Measurements from ENCODE around the gene KIAA1671. TPM values are rescaled to one million over a fixed set of nuclear protein-coding genes. Genes with fewer than 3 reads are reported as not detected.

KIAA1671 gene
- total and polyA plus RNA-seq, 2 donors (not counting 1 experiment from before 2014, with no cell fraction given), result 0.01 to 0.02 TPM

DNA sequence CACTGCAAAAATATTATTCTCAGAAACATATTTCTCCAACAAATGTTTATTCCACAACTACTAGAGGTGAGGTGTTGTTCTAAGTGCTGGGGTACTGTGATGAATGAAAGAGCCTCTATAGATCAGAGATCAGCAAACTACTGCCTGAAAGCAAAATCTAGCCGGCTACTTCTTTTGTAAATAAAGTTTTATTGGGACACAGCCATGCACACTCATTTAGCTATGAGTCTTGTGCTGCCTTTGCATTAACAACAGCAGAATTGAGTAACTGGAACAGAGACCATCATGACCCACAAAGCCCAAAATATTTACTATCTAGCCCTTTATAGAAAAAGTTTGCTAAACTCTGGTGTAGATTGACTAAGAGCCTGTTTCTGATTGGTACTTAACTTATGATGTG, 210.0 kb downstream of the KIAA1671 start:
- Histone ChIP-seq H2AFZ (ENCODE audit: insufficient read depth, low read depth, low read length, poor library complexity, severe bottlenecking) (no peak overlapping the region), H3K79me2 (ENCODE audit: control insufficient read depth, insufficient read depth, low read length) (no peaks in the 10 kb centered on the region), H3K27me3 (replicated peaks in 1 of 4; ENCODE audit: control extremely low read depth in 1 of 4, control insufficient read depth in 3 of 4, insufficient read depth in 4 of 4, low read length in 3 of 4) (no peaks in the 10 kb centered on the region), H3K36me3 (replicated peaks in 1 of 2; ENCODE audit: control extremely low read depth in 1 of 2, control insufficient read depth in 1 of 2, extremely low read depth in 1 of 2, insufficient read depth in 2 of 2, low read length in 1 of 2) (no peaks in the 10 kb centered on the region), H3K27ac (ENCODE audit: low read length in 2 of 2) (no peak overlapping the region), H3K4me3 (ENCODE audit: control extremely low read depth in 1 of 5, extremely low read depth in 1 of 5, insufficient read depth in 1 of 5, low read depth in 2 of 5, low read length in 4 of 5) (no peak overlapping the region), H3K9ac (ENCODE audit: low read length) (no peak overlapping the region), H3K4me1 (ENCODE audit: control insufficient read depth in 2 of 2, insufficient read depth in 2 of 2, low read length in 2 of 2) (no peaks in the 10 kb centered on the region), H3K4me2 (replicated peaks; ENCODE audit: low read depth, low read length, poor library complexity, severe bottlenecking) (no peak overlapping the region), H4K20me1 (ENCODE audit: control insufficient read depth, insufficient read depth, low read length, poor library complexity, severe bottlenecking) (no peaks in the 10 kb centered on the region), H3K9me3 (ENCODE audit: control extremely low read depth in 1 of 3, control insufficient read depth in 2 of 3, insufficient read depth in 1 of 3, low read length in 2 of 3) (no peaks in the 10 kb centered on the region)
- Mint-ChIP-seq H3K27ac (no peak overlapping the region), H3K4me3 (no peak overlapping the region), H3K4me1 (no peaks in the 10 kb centered on the region), H3K27me3 (peaks cover 6% of the 10 kb centered on the region), H3K9me3 (ENCODE audit: insufficient read depth) (no peaks in the 10 kb centered on the region)
- POLR2A ChIA-PET, result no interaction called here
- ATAC-seq (ENCODE audit: low read depth) (no peak), DNase-seq (no peak)
- CTCF ChIA-PET, result no interaction called here
- intact Hi-C loops (cut with micrococcal nuclease), result no loop called here
- no CpG with 5 or more reads among the region's 1 CpG for WGBS (ENCODE audit: insufficient coverage)
- no peak for TF ChIP-seq EZH2 (IDR thresholded peaks at IDR 0.05; ENCODE audit: borderline replicate concordance, insufficient read depth, low read depth, low read length, poor library complexity, severe bottlenecking)
- TF ChIP-seq, protein P1, sequence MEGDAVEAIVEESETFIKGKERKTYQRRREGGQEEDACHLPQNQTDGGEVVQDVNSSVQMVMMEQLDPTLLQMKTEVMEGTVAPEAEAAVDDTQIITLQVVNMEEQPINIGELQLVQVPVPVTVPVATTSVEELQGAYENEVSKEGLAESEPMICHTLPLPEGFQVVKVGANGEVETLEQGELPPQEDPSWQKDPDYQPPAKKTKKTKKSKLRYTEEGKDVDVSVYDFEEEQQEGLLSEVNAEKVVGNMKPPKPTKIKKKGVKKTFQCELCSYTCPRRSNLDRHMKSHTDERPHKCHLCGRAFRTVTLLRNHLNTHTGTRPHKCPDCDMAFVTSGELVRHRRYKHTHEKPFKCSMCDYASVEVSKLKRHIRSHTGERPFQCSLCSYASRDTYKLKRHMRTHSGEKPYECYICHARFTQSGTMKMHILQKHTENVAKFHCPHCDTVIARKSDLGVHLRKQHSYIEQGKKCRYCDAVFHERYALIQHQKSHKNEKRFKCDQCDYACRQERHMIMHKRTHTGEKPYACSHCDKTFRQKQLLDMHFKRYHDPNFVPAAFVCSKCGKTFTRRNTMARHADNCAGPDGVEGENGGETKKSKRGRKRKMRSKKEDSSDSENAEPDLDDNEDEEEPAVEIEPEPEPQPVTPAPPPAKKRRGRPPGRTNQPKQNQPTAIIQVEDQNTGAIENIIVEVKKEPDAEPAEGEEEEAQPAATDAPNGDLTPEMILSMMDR (IDR thresholded peaks at IDR 0.05), result no peak

DNA sequence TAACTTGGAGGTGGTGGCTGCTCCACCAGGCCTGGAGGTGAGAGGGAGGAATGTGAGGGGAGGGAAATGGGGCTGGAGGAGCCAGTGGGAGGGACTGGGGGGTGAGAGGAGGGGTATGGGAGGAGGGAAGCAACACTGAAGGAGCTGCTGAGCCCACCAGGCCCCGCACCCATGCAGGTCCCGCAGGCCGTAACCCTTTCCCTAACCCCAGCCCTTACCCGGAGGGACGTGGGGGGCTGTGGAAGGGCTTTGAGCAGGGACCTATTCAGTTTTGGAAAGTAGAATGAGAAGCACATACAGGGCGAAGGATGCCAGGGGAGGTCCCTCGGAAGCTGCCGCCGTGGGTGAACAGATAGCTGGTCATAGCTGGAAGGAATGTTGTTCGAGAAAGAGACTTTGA, 213.3 kb downstream of the KIAA1671 start:
- H3K27me3 Mint-ChIP-seq, result peaks cover 7% of the 10 kb centered on the region

More for the DNA sequence above, 213.3 kb downstream of the KIAA1671 start:
- 90% methylated on average over 6 of the region's 10 CpGs for WGBS (ENCODE audit: insufficient coverage)
- no peaks in the 10 kb centered on the region for H3K79me2 ChIP-seq (ENCODE audit: control insufficient read depth, insufficient read depth, low read length)
- no peak overlapping the region for H3K27ac ChIP-seq (ENCODE audit: low read length in 2 of 2)
- no peak overlapping the region for H3K9ac ChIP-seq (ENCODE audit: low read length)
- H3K4me2 ChIP-seq (replicated peaks; ENCODE audit: low read depth, low read length, poor library complexity, severe bottlenecking), result no peak overlapping the region
- H3K36me3 ChIP-seq (replicated peaks in 1 of 2; ENCODE audit: control extremely low read depth in 1 of 2, control insufficient read depth in 1 of 2, extremely low read depth in 1 of 2, insufficient read depth in 2 of 2, low read length in 1 of 2), result no peaks in the 10 kb centered on the region
- H2AFZ ChIP-seq (ENCODE audit: insufficient read depth, low read depth, low read length, poor library complexity, severe bottlenecking), result no peak overlapping the region
- Mint-ChIP-seq H3K9me3 (ENCODE audit: insufficient read depth) (no peaks in the 10 kb centered on the region), H3K4me3 (no peak overlapping the region), H3K4me1 (no peaks in the 10 kb centered on the region), H3K27ac (no peak overlapping the region)
- CTCF ChIA-PET, result no interaction called here
- no peak for TF ChIP-seq EZH2 (IDR thresholded peaks at IDR 0.05; ENCODE audit: borderline replicate concordance, insufficient read depth, low read depth, low read length, poor library complexity, severe bottlenecking)
- TF ChIP-seq, protein P1 (IDR thresholded peaks at IDR 0.05), result no peak
- H4K20me1 ChIP-seq (ENCODE audit: control insufficient read depth, insufficient read depth, low read length, poor library complexity, severe bottlenecking), result no peaks in the 10 kb centered on the region
- POLR2A ChIA-PET, result no interaction called here
- no peak for DNase-seq
- no peak overlapping the region for H3K4me3 ChIP-seq (ENCODE audit: control extremely low read depth in 1 of 5, extremely low read depth in 1 of 5, insufficient read depth in 1 of 5, low read depth in 2 of 5, low read length in 4 of 5)
- no peaks in the 10 kb centered on the region for H3K27me3 ChIP-seq (replicated peaks in 1 of 4; ENCODE audit: control extremely low read depth in 1 of 4, control insufficient read depth in 3 of 4, insufficient read depth in 4 of 4, low read length in 3 of 4)
- peaks cover 0 to 3% (median 0%) of the 10 kb centered on the region in 3 donors for H3K9me3 ChIP-seq (ENCODE audit: control extremely low read depth in 1 of 3, control insufficient read depth in 2 of 3, insufficient read depth in 1 of 3, low read length in 2 of 3)
- intact Hi-C loops (cut with micrococcal nuclease), result no loop called here
- ATAC-seq (ENCODE audit: low read depth), result no peak
- no peaks in the 10 kb centered on the region for H3K4me1 ChIP-seq (ENCODE audit: control insufficient read depth in 2 of 2, insufficient read depth in 2 of 2, low read length in 2 of 2)
